Body of pancreas (tissue), 4 donors: ENCODE data around the gene ST6GALNAC4. TPM values are rescaled to one million over a fixed set of nuclear protein-coding genes. Genes with fewer than 3 reads are reported as not detected.

Source experiments
- ATAC-seq: fragments of 150-250 bp; one replicate; pipeline ENCODE4 v1.9.1; 2016
- DNase-seq, 4 donors: peaks; one replicate each; pipeline ENCODE4 v3.0.0-alpha.2; 2019
- H3K27ac ChIP-seq, 4 donors: fragments of 200-600 bp; sonication (generic); 1 replicate in 3 of 4; 2 replicates in 1 of 4; pipeline versions ENCODE4 v1.5.1 to v1.6.1; 2016 to 2019; ENCODE audit warnings: mild to moderate bottlenecking in 1 of 4, mixed read lengths in 1 of 4, moderate library complexity in 1 of 4
- H3K27me3 ChIP-seq, 2 donors: fragments of 200-600 bp; sonication (generic); one replicate each; pipeline ENCODE4 v1.6.0; 2016; ENCODE audit warnings: mild to moderate bottlenecking in 1 of 2
- H3K36me3 ChIP-seq, 2 donors: fragments of 200-600 bp; sonication (generic); replicated peaks in 1 of 2; 2 replicates each; pipeline ENCODE4 v1.5.1; 2016; ENCODE audit warnings: low read depth in 2 of 2; ENCODE audit not compliant: insufficient read depth in 1 of 2
- H3K4me1 ChIP-seq: fragments of 200-600 bp; sonication (generic); one replicate; pipeline ENCODE4 v1.6.0; 2016
- H3K4me3 ChIP-seq, 2 donors: fragments of 200-600 bp; sonication (generic); 1 replicate in 1 of 2; 2 replicates in 1 of 2; pipeline ENCODE4 v1.5.1; 2016 to 2019
- H3K9me3 ChIP-seq, 3 donors: fragments of 200-600 bp; sonication (generic); 1 replicate in 2 of 3; 2 replicates in 1 of 3; pipeline ENCODE4 v1.5.1; 2016
- CTCF ChIP-seq, 7 experiments: fragments of 450-650 bp in 4 of 7; fragments of 200-600 bp in 3 of 7; sonication (generic) in 3 of 7; IDR thresholded peaks; one replicate each; pipeline ENCODE4 v1.5.1; 2016 to 2019; ENCODE audit warnings: antibody characterized with exemption in 7 of 7
- POLR2A ChIP-seq, 3 donors: fragments of 450-650 bp; IDR thresholded peaks; one replicate each; pipeline ENCODE4 v1.6.1; 2016; ENCODE audit warnings: antibody characterized with exemption in 3 of 3, mild to moderate bottlenecking in 2 of 3
- WGBS, 2 donors: methylation state at CpG; one replicate each; pipeline ENCODE4 v1.1.5; 2017; 5-methylcytosine and 5-hydroxymethylcytosine counted together
- intact Hi-C: fragments of 100-400 bp; cut with DNase I; formaldehyde crosslinking; loops from one replicate; pipeline ENCODE4 v1.15.1; 2023
- total RNA-seq, 2 donors: library from RNA; depleted of rRNA; stranded (reverse); fragments of >200 nt; gene quantifications; one replicate each; pipeline ENCODE4 v1.1.0, GENCODE V29; 2016

The ST6GALNAC4 gene
- total RNA-seq, 2 donors from 2014 or later = 36.6 to 63.8 TPM

GRCh38 chr9:127873886-127874285 lies 43.0 kb downstream of the ST6GALNAC4 start:
- H3K27ac ChIP-seq = no peak overlapping the region
- TF ChIP-seq POLR2A (IDR thresholded peaks at IDR 0.05) = no peak
- TF ChIP-seq CTCF (IDR thresholded peaks at IDR 0.05) = no peak
- peaks cover 45% of the 10 kb centered on the region for H3K4me1 ChIP-seq
- intact Hi-C loops = loop anchor here (10.0 kb wide), 2 partner anchors 139 to 279 kb away; partner anchors contain the start of gene TOR2A
- peak; percentile 41 for ATAC-seq
- H3K4me3 ChIP-seq = no peak overlapping the region
- no peaks in the 10 kb centered on the region for H3K27me3 ChIP-seq
- H3K36me3 ChIP-seq = no peaks in the 10 kb centered on the region
- DNase-seq = peak; percentile 76 to 92 (median 82)
- no peaks in the 10 kb centered on the region for H3K9me3 ChIP-seq
- 20 to 34% methylated on average over 1 to 8 of the region's 10 CpGs for WGBS, 2 donors

GRCh38 chr9:127873223-127873691 lies 43.6 kb downstream of the ST6GALNAC4 start:
- Histone ChIP-seq H3K4me3 (no peak overlapping the region), H3K4me1 (peaks cover 43% of the 10 kb centered on the region), H3K27me3 (no peaks in the 10 kb centered on the region), H3K9me3 (no peaks in the 10 kb centered on the region), H3K36me3 (no peaks in the 10 kb centered on the region), H3K27ac (no peak overlapping the region)
- DNase-seq (no peak), ATAC-seq (no peak)
- WGBS, 2 donors = 90% methylated on average over 14 of the region's 19 CpGs; no CpG with 5 or more reads in 1 of the 2 donors
- intact Hi-C loops = loop anchor here (10.0 kb wide), 2 partner anchors 138 to 278 kb away; partner anchors contain the start of gene TOR2A
- TF ChIP-seq CTCF (IDR thresholded peaks at IDR 0.05) = no peak
- TF ChIP-seq POLR2A (IDR thresholded peaks at IDR 0.05) = no peak

- WGBS, 2 donors = 91 to 92% methylated on average over 14 to 19 of the region's 20 CpGs
- TF ChIP-seq POLR2A (IDR thresholded peaks at IDR 0.05) (no peak), CTCF (IDR thresholded peaks at IDR 0.05) (no peak)
- DNase-seq (no peak), ATAC-seq (no peak)
- intact Hi-C loops = loop anchor here (10.0 kb wide), 2 partner anchors 138 to 278 kb away; partner anchors contain the start of gene TOR2A
- no peaks in the 10 kb centered on the region for H3K27me3 ChIP-seq
- no peak overlapping the region for H3K27ac ChIP-seq
- no peaks in the 10 kb centered on the region for H3K36me3 ChIP-seq
- H3K4me3 ChIP-seq = no peak overlapping the region
- peaks cover 36% of the 10 kb centered on the region for H3K4me1 ChIP-seq
- no peaks in the 10 kb centered on the region for H3K9me3 ChIP-seq
These were observed 44.2 kb downstream of the ST6GALNAC4 start for GRCh38 chr9:127872369-127873222.

- ATAC-seq (no peak), DNase-seq (no peak)
- no peak overlapping the region for H3K4me3 ChIP-seq
- TF ChIP-seq CTCF (IDR thresholded peaks at IDR 0.05) = no peak
- TF ChIP-seq POLR2A (IDR thresholded peaks at IDR 0.05) = no peak
- no peaks in the 10 kb centered on the region for H3K27me3 ChIP-seq
- no peak overlapping the region for H3K27ac ChIP-seq
- H3K36me3 ChIP-seq = no peaks in the 10 kb centered on the region
- no peaks in the 10 kb centered on the region for H3K9me3 ChIP-seq
- intact Hi-C loops = loop anchor here (10.0 kb wide), 2 partner anchors 137 to 277 kb away; partner anchors contain the start of gene TOR2A
- peaks cover 30% of the 10 kb centered on the region for H3K4me1 ChIP-seq
- 82 to 87% methylated on average over 9 of the region's 9 CpGs for WGBS, 2 donors
These were observed 45.3 kb downstream of the ST6GALNAC4 start for GRCh38 chr9:127871531-127871930.
